Panc1 (cell line): Measurements from ENCODE around the gene LRRC71.

Source experiments
- CTCF ChIP-seq: fragments of 450-650 bp; IDR thresholded peaks from 2 replicates; pipeline ENCODE4 v1.5.1; 2017; ENCODE audit warnings: mild to moderate bottlenecking
- POLR2AphosphoS5 ChIP-seq: IDR thresholded peaks from 2 replicates; pipeline ENCODE4 v1.6.1; 2012; ENCODE audit warnings: mild to moderate bottlenecking, low read depth, low read length, moderate library complexity
- TCF7L2 ChIP-seq: IDR thresholded peaks from 2 replicates; pipeline ENCODE4 v1.6.1; 2011; ENCODE audit warnings: mild to moderate bottlenecking, low read depth, low read length, inconsistent platforms

GRCh38 chr1:156945881-156946661 lies 25.6 kb downstream of the LRRC71 start:
- TF ChIP-seq CTCF (no peak), TCF7L2 (no peak), POLR2AphosphoS5 (no peak)
